Measurements from ENCODE around the gene SETBP1.

Gene SETBP1

GRCh38 chr18:44870631-44871502 lies 190.2 kb downstream of the SETBP1 start:
- Histone ChIP-seq H3K36me3 (ENCODE audit: insufficient read depth, insufficient read length, low read length) (no peaks in the 10 kb centered on the region), H3K9ac (ENCODE audit: insufficient read length, low read depth) (no peak overlapping the region), H3K4me3 (ENCODE audit: insufficient read length, low read depth) (no peak overlapping the region), H3K4me1 (ENCODE audit: insufficient read depth, insufficient read length) (no peaks in the 10 kb centered on the region), H3K27me3 (ENCODE audit: insufficient read depth, insufficient read length) (no peaks in the 10 kb centered on the region), H3K9me3 (ENCODE audit: insufficient read depth, low read length) (no peaks in the 10 kb centered on the region)
- DNase-seq (ENCODE audit: low read depth, low spot score), result no peak
- TF ChIP-seq YY1 (IDR thresholded peaks at IDR 0.05; ENCODE audit: insufficient read depth, insufficient read length) (no peak), ZNF274 (IDR thresholded peaks at IDR 0.05; ENCODE audit: low read depth, low read length) (no peak), SUZ12 (IDR thresholded peaks at IDR 0.05; ENCODE audit: extremely low read depth, insufficient read depth, insufficient read length) (no peak)

- TF ChIP-seq YY1 (IDR thresholded peaks at IDR 0.05; ENCODE audit: insufficient read depth, insufficient read length), result no peak
- no peak for TF ChIP-seq ZNF274 (IDR thresholded peaks at IDR 0.05; ENCODE audit: low read depth, low read length)
- no peak for TF ChIP-seq SUZ12 (IDR thresholded peaks at IDR 0.05; ENCODE audit: extremely low read depth, insufficient read depth, insufficient read length)
- DNase-seq (ENCODE audit: low read depth, low spot score), result no peak
- no peak overlapping the region for H3K9ac ChIP-seq (ENCODE audit: insufficient read length, low read depth)
- no peaks in the 10 kb centered on the region for H3K27me3 ChIP-seq (ENCODE audit: insufficient read depth, insufficient read length)
- no peak overlapping the region for H3K4me3 ChIP-seq (ENCODE audit: insufficient read length, low read depth)
- H3K9me3 ChIP-seq (ENCODE audit: insufficient read depth, low read length), result no peaks in the 10 kb centered on the region
- no peaks in the 10 kb centered on the region for H3K36me3 ChIP-seq (ENCODE audit: insufficient read depth, insufficient read length, low read length)
- no peaks in the 10 kb centered on the region for H3K4me1 ChIP-seq (ENCODE audit: insufficient read depth, insufficient read length)
Observed at GRCh38 chr18:44871771-44872170, 191.1 kb downstream of the SETBP1 start.

GRCh38 chr18:44876024-44876423 lies 195.3 kb downstream of the SETBP1 start:
- no peak overlapping the region for H3K4me3 ChIP-seq (ENCODE audit: insufficient read length, low read depth)
- no peak for DNase-seq (ENCODE audit: low read depth, low spot score)
- no peaks in the 10 kb centered on the region for H3K27me3 ChIP-seq (ENCODE audit: insufficient read depth, insufficient read length)
- no peaks in the 10 kb centered on the region for H3K4me1 ChIP-seq (ENCODE audit: insufficient read depth, insufficient read length)
- no peak for TF ChIP-seq YY1 (IDR thresholded peaks at IDR 0.05; ENCODE audit: insufficient read depth, insufficient read length)
- TF ChIP-seq ZNF274 (IDR thresholded peaks at IDR 0.05; ENCODE audit: low read depth, low read length), result no peak
- TF ChIP-seq SUZ12 (IDR thresholded peaks at IDR 0.05; ENCODE audit: extremely low read depth, insufficient read depth, insufficient read length), result no peak
- H3K36me3 ChIP-seq (ENCODE audit: insufficient read depth, insufficient read length, low read length), result no peaks in the 10 kb centered on the region
- no peak overlapping the region for H3K9ac ChIP-seq (ENCODE audit: insufficient read length, low read depth)
- H3K9me3 ChIP-seq (ENCODE audit: insufficient read depth, low read length), result peaks cover 6% of the 10 kb centered on the region; the same call in 1 of the 2 replicates

GRCh38 chr18:44876755-44877154 lies 196.1 kb downstream of the SETBP1 start:
- H3K9me3 ChIP-seq (ENCODE audit: insufficient read depth, low read length), result peaks cover 6% of the 10 kb centered on the region; the same call in 1 of the 2 replicates
- DNase-seq (ENCODE audit: low read depth, low spot score), result no peak

GRCh38 chr18:44878335-44878734 lies 197.6 kb downstream of the SETBP1 start:
- Histone ChIP-seq H3K36me3 (ENCODE audit: insufficient read depth, insufficient read length, low read length) (no peaks in the 10 kb centered on the region), H3K4me3 (ENCODE audit: insufficient read length, low read depth) (no peak overlapping the region), H3K9ac (ENCODE audit: insufficient read length, low read depth) (no peak overlapping the region), H3K4me1 (ENCODE audit: insufficient read depth, insufficient read length) (no peaks in the 10 kb centered on the region), H3K27me3 (ENCODE audit: insufficient read depth, insufficient read length) (no peaks in the 10 kb centered on the region), H3K9me3 (ENCODE audit: insufficient read depth, low read length) (peaks cover 6% of the 10 kb centered on the region; the same call in 1 of the 2 replicates)
- no peak for TF ChIP-seq ZNF274 (IDR thresholded peaks at IDR 0.05; ENCODE audit: low read depth, low read length)
- TF ChIP-seq YY1 (IDR thresholded peaks at IDR 0.05; ENCODE audit: insufficient read depth, insufficient read length), result no peak
- no peak for TF ChIP-seq SUZ12 (IDR thresholded peaks at IDR 0.05; ENCODE audit: extremely low read depth, insufficient read depth, insufficient read length)
- no peak for DNase-seq (ENCODE audit: low read depth, low spot score)

More at GRCh38 chr18:44876755-44877154, 196.1 kb downstream of the SETBP1 start:
- H3K4me3 ChIP-seq (ENCODE audit: insufficient read length, low read depth), result no peak overlapping the region
- no peak overlapping the region for H3K9ac ChIP-seq (ENCODE audit: insufficient read length, low read depth)
- no peaks in the 10 kb centered on the region for H3K27me3 ChIP-seq (ENCODE audit: insufficient read depth, insufficient read length)
- TF ChIP-seq ZNF274 (IDR thresholded peaks at IDR 0.05; ENCODE audit: low read depth, low read length) (no peak), SUZ12 (IDR thresholded peaks at IDR 0.05; ENCODE audit: extremely low read depth, insufficient read depth, insufficient read length) (no peak), YY1 (IDR thresholded peaks at IDR 0.05; ENCODE audit: insufficient read depth, insufficient read length) (no peak)
- no peaks in the 10 kb centered on the region for H3K4me1 ChIP-seq (ENCODE audit: insufficient read depth, insufficient read length)
- no peaks in the 10 kb centered on the region for H3K36me3 ChIP-seq (ENCODE audit: insufficient read depth, insufficient read length, low read length)

- Histone ChIP-seq H3K9me3 (ENCODE audit: insufficient read depth, low read length) (peaks cover 6% of the 10 kb centered on the region; the same call in 1 of the 2 replicates), H3K4me1 (ENCODE audit: insufficient read depth, insufficient read length) (no peaks in the 10 kb centered on the region), H3K4me3 (ENCODE audit: insufficient read length, low read depth) (no peak overlapping the region), H3K36me3 (ENCODE audit: insufficient read depth, insufficient read length, low read length) (no peaks in the 10 kb centered on the region), H3K9ac (ENCODE audit: insufficient read length, low read depth) (no peak overlapping the region), H3K27me3 (ENCODE audit: insufficient read depth, insufficient read length) (no peaks in the 10 kb centered on the region)
- DNase-seq (ENCODE audit: low read depth, low spot score), result no peak
- TF ChIP-seq YY1 (IDR thresholded peaks at IDR 0.05; ENCODE audit: insufficient read depth, insufficient read length) (no peak), SUZ12 (IDR thresholded peaks at IDR 0.05; ENCODE audit: extremely low read depth, insufficient read depth, insufficient read length) (no peak), ZNF274 (IDR thresholded peaks at IDR 0.05; ENCODE audit: low read depth, low read length) (no peak)
Observed at GRCh38 chr18:44880170-44880569, 199.5 kb downstream of the SETBP1 start.

- no peaks in the 10 kb centered on the region for H3K36me3 ChIP-seq (ENCODE audit: insufficient read depth, insufficient read length, low read length)
- TF ChIP-seq YY1 (IDR thresholded peaks at IDR 0.05; ENCODE audit: insufficient read depth, insufficient read length) (no peak), ZNF274 (IDR thresholded peaks at IDR 0.05; ENCODE audit: low read depth, low read length) (no peak), SUZ12 (IDR thresholded peaks at IDR 0.05; ENCODE audit: extremely low read depth, insufficient read depth, insufficient read length) (no peak)
- H3K27me3 ChIP-seq (ENCODE audit: insufficient read depth, insufficient read length), result no peaks in the 10 kb centered on the region
Observed at GRCh38 chr18:44881461-44882162, 200.9 kb downstream of the SETBP1 start.

More at GRCh38 chr18:44881461-44882162, 200.9 kb downstream of the SETBP1 start:
- Histone ChIP-seq H3K9ac (ENCODE audit: insufficient read length, low read depth) (no peak overlapping the region), H3K4me1 (ENCODE audit: insufficient read depth, insufficient read length) (no peaks in the 10 kb centered on the region), H3K4me3 (ENCODE audit: insufficient read length, low read depth) (no peak overlapping the region), H3K9me3 (ENCODE audit: insufficient read depth, low read length) (peaks cover 6% of the 10 kb centered on the region; the same call in 1 of the 2 replicates)
- DNase-seq (ENCODE audit: low read depth, low spot score), result no peak
